Measurements from ENCODE around the gene PLA2G2C.

GRCh38 chr1:20194757-20195461, 8.6 kb upstream of the PLA2G2C start:
- TF ChIP-seq ZNF724P (CRISPR knock-in tag; IDR thresholded peaks at IDR 0.05; ENCODE audit: borderline replicate concordance) (no peak), POLR2AphosphoS5 (IDR thresholded peaks at IDR 0.05; ENCODE audit: low read depth, low read length) (no peak), NR1H2 (CRISPR knock-in tag; IDR thresholded peaks at IDR 0.05; ENCODE audit: borderline replicate concordance, low read depth) (no peak), JUNB (CRISPR knock-in tag; IDR thresholded peaks at IDR 0.05; ENCODE audit: borderline replicate concordance) (no peak)
- TF ChIP-seq, protein P1, sequence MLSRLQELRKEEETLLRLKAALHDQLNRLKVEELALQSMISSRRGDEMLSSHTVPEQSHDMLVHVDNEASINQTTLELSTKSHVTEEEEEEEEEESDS (CRISPR knock-in tag; IDR thresholded peaks at IDR 0.05; ENCODE audit: borderline replicate concordance) = no peak

Measured in HepG2 (cell line).